Caco-2 (cell line): Measurements from ENCODE around the gene RPL15. TPM values are rescaled to one million over a fixed set of nuclear protein-coding genes. Genes with fewer than 3 reads are reported as not detected.

Experiments
- Bru-seq: library from RNA; stranded (reverse); fragments of 400-500 nt; gene quantifications from one replicate; lab custom pipeline; 2021; lab: Mats Ljungman, UMichigan
- BruChase-seq, 2 experiments: library from RNA; stranded (reverse); fragments of 400-500 nt; gene quantifications; one replicate each; lab custom pipeline; 2021; lab: Mats Ljungman, UMichigan
- BruUV-seq: library from RNA; stranded (reverse); fragments of 400-500 nt; replicated peaks from 2 replicates; lab custom pipeline; 2021; lab: Mats Ljungman, UMichigan
- CTCF ChIA-PET: fragments of 300-600 bp; sonication (Branson Sonifier 250); formaldehyde crosslinking; loops from one replicate; lab custom pipeline; 2022; ENCODE audit warnings: antibody characterized with exemption; lab: Charles Lee
- POLR2A ChIA-PET: fragments of 300-600 bp; sonication (Branson Sonifier 250); formaldehyde crosslinking; loops from one replicate; lab custom pipeline; 2022; ENCODE audit warnings: antibody characterized with exemption; lab: Charles Lee
- DNase-seq, 2 experiments: peaks; one replicate each; pipeline versions ENCODE4 v3.0.0 to v3.0.0-alpha.2; 2020 to 2022
- H3K27me3 ChIP-seq: replicated peaks from 2 replicates; pipeline ENCODE4 v1.6.0; 2011; ENCODE audit warnings: low read length; ENCODE audit not compliant: control insufficient read depth, insufficient read depth
- H3K36me3 ChIP-seq: 2 replicates; pipeline ENCODE4 v1.5.1; 2011; ENCODE audit warnings: low read length; ENCODE audit not compliant: control insufficient read depth, insufficient read depth
- H3K4me1 ChIP-seq: fragments of 250-450 bp; sonication (Bioruptor Pico); 2 replicates; pipeline ENCODE4 v1.5.1; 2020; ENCODE audit warnings: mild to moderate bottlenecking
- H3K4me3 ChIP-seq: 2 replicates; pipeline ENCODE4 v1.5.1; 2011; ENCODE audit warnings: low read depth, mild to moderate bottlenecking, control low read depth, low read length
- H3K9me3 ChIP-seq: fragments of 250-450 bp; sonication (Bioruptor Pico); 2 replicates; pipeline ENCODE4 v1.5.1; 2020; ENCODE audit warnings: mild to moderate bottlenecking, moderate library complexity
- H3K27ac Mint-ChIP-seq: one replicate; pipeline ENCODE4 v1.8.0; 2022; ENCODE audit warnings: mixed read lengths; ENCODE audit not compliant: unreplicated experiment
- H3K27me3 Mint-ChIP-seq: one replicate; pipeline ENCODE4 v1.8.0; 2022; ENCODE audit warnings: mixed read lengths; ENCODE audit not compliant: insufficient read depth, unreplicated experiment
- H3K36me3 Mint-ChIP-seq: one replicate; pipeline ENCODE4 v1.8.0; 2022; ENCODE audit warnings: mild to moderate bottlenecking, mixed read lengths; ENCODE audit not compliant: insufficient read depth, unreplicated experiment
- H3K4me1 Mint-ChIP-seq: one replicate; pipeline ENCODE4 v1.8.0; 2022; ENCODE audit warnings: low read depth, mixed read lengths; ENCODE audit not compliant: unreplicated experiment
- H3K4me3 Mint-ChIP-seq: one replicate; pipeline ENCODE4 v1.8.0; 2022; ENCODE audit warnings: mild to moderate bottlenecking, moderate library complexity, mixed read lengths; ENCODE audit not compliant: unreplicated experiment
- H3K9me3 Mint-ChIP-seq: one replicate; pipeline ENCODE4 v1.8.0; 2022; ENCODE audit warnings: mixed read lengths; ENCODE audit not compliant: unreplicated experiment
- CTCF ChIP-seq, 2 experiments: fragments of 200-600 bp in 1 of 2; IDR thresholded peaks; 1 replicate in 1 of 2; 2 replicates in 1 of 2; pipeline versions ENCODE4 v1.5.1 to v1.8.0; 2011 to 2022; ENCODE audit warnings: antibody characterized with exemption in 1 of 2, control low read depth in 1 of 2, inconsistent platforms in 1 of 2, low read depth in 1 of 2, low read length in 1 of 2, mild to moderate bottlenecking in 1 of 2, moderate library complexity in 1 of 2; ENCODE audit not compliant: insufficient read depth in 1 of 2, severe bottlenecking in 1 of 2, unreplicated experiment in 1 of 2
- intact Hi-C: fragments of 100-400 bp; cut with micrococcal nuclease; formaldehyde crosslinking; loops from one replicate; pipeline ENCODE4 v1.10.0; 2022; ENCODE audit not compliant: unreplicated experiment
- long read RNA-seq: library from polyadenylated mRNA; stranded (forward); transcript quantifications from one replicate; pipeline ENCODE4 v2.0.0, GENCODE V29; 2022
- total RNA-seq: library from RNA; stranded (reverse); gene quantifications from 2 replicates; pipeline ENCODE4 v1.2.3, GENCODE V29; 2022

RPL15 gene
- total RNA-seq (1,611 and 1,698 TPM in 2 replicates), Bru-seq, nascent RNA (percentile 99 among the genes with signal in this experiment), BruChase-seq, experiment 1, labeled RNA remaining after a 2-hour chase (percentile 99 among the genes with signal in this experiment), BruChase-seq, experiment 2, labeled RNA remaining after a 6-hour chase (percentile 100 among the genes with signal in this experiment)
- long read RNA-seq, transcript RPL15-201 (4 exons, 2,730 nt) = major isoform, 954 of 1,243 reads
- long read RNA-seq, transcript RPL15-202 (3 exons, 820 nt) = minor isoform, 25 of 1,243 reads
- long read RNA-seq, transcript RPL15-215 (4 exons, 824 nt) = minor isoform, 39 of 1,243 reads
- long read RNA-seq, transcript RPL15-208 (4 exons, 1,063 nt) = minor isoform, 73 of 1,243 reads
- long read RNA-seq, partial matches to known transcripts = 2 of 1,243 reads
- long read RNA-seq, other reads (novel, unspliced or antisense) = 134 of 1,243 reads

- POLR2A ChIA-PET = interaction anchor here (0.5 to 1.4 kb wide), 16 partner anchors 8 to 187 kb away, joined by 3 to 18 read pairs (median 4); no protein-coding TSS in a partner anchor
- peak; percentile 97 for DNase-seq
- Histone ChIP-seq H3K36me3 (peaks cover 2% of the 10 kb centered on the region), H3K4me3 (peak within 1 kb of the TSS; percentile 92), H3K9me3 (no peaks in the 10 kb centered on the region), H3K27me3 (no peaks in the 10 kb centered on the region), H3K4me1 (peaks cover 29% of the 10 kb centered on the region)
- peaks cover 56% of the 10 kb centered on the region for H3K36me3 Mint-ChIP-seq
- peak within 1 kb of the TSS; percentile 96 for H3K27ac Mint-ChIP-seq
- peak; percentile 4 to 54 for TF ChIP-seq CTCF (IDR thresholded peaks at IDR 0.05; ENCODE audit: insufficient read depth in 1 of 2, low read depth in 1 of 2, low read length in 1 of 2, severe bottlenecking in 1 of 2, unreplicated experiment in 1 of 2)
- H3K4me1 Mint-ChIP-seq = peaks cover 12% of the 10 kb centered on the region
- no TSS peak for BruUV-seq
- peak within 1 kb of the TSS; percentile 70 for H3K4me3 Mint-ChIP-seq
- CTCF ChIA-PET = interaction anchor here (0.5 to 0.8 kb wide), 3 partner anchors 10 to 579 kb away, joined by 3 read pairs; no protein-coding TSS in a partner anchor
- no peaks in the 10 kb centered on the region for H3K9me3 Mint-ChIP-seq
- H3K27me3 Mint-ChIP-seq = no peaks in the 10 kb centered on the region
- intact Hi-C loops = loop anchor here (1.0 to 2.0 kb wide), 2 partner anchors 16 to 28 kb away; partner anchors contain the start of gene NR1D2
Measured at GRCh38 chr3:23916886-23917678, at the start of gene RPL15, which contains the start of gene NKIRAS1. TSS of gene RPL15 (plus strand) at chr3:23917132. CDS start at chr3:23917860, 728 bp downstream. TSS of gene NKIRAS1 (minus strand) at chr3:23916990. CDS start at chr3:23910904, 6,086 bp downstream.

DNA sequence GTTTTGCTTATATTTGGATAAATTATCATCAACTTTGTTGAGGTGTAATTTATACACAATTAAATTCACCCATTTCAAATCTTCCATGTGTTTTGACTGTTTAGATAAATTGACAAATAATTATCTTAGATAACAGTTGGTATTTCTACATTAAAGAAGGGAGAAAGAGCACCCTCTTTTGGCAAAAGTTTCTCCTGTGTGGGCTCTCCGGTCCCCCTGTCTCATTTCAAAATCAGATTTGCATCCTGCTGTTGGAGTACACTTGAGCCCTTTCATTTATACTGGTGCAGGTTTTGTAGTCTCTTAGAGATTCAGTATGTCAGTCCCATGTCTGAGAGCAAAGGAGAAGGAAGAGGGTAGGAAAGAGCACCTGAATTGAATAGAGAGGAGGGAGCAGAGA, 49.5 kb upstream of the RPL15 start:
- ChIA-PET CTCF (no interaction called here), POLR2A (no interaction called here)
- Mint-ChIP-seq H3K4me1 (peaks cover 15% of the 10 kb centered on the region), H3K4me3 (no peak overlapping the region), H3K9me3 (no peaks in the 10 kb centered on the region), H3K36me3 (peaks cover 25% of the 10 kb centered on the region), H3K27ac (no peak overlapping the region), H3K27me3 (no peaks in the 10 kb centered on the region)
- BruUV-seq = no TSS peak
- Histone ChIP-seq H3K36me3 (no peaks in the 10 kb centered on the region), H3K4me1 (peaks cover 11% of the 10 kb centered on the region), H3K9me3 (no peaks in the 10 kb centered on the region), H3K4me3 (no peak overlapping the region), H3K27me3 (no peaks in the 10 kb centered on the region)
- TF ChIP-seq CTCF (IDR thresholded peaks at IDR 0.05; ENCODE audit: insufficient read depth in 1 of 2, low read depth in 1 of 2, low read length in 1 of 2, severe bottlenecking in 1 of 2, unreplicated experiment in 1 of 2) = no peak
- intact Hi-C loops = no loop called here
- DNase-seq = no peak

GRCh38 chr3:23867838-23868237, 49.1 kb upstream of the RPL15 start:
- Histone ChIP-seq H3K36me3 (no peaks in the 10 kb centered on the region), H3K4me3 (no peak overlapping the region), H3K9me3 (no peaks in the 10 kb centered on the region), H3K4me1 (peaks cover 11% of the 10 kb centered on the region), H3K27me3 (no peaks in the 10 kb centered on the region)
- no peak overlapping the region for H3K27ac Mint-ChIP-seq
- no peak for DNase-seq
- no peaks in the 10 kb centered on the region for H3K27me3 Mint-ChIP-seq
- TF ChIP-seq CTCF (IDR thresholded peaks at IDR 0.05; ENCODE audit: insufficient read depth in 1 of 2, low read depth in 1 of 2, low read length in 1 of 2, severe bottlenecking in 1 of 2, unreplicated experiment in 1 of 2) = no peak
- peaks cover 20% of the 10 kb centered on the region for H3K36me3 Mint-ChIP-seq
- no peak overlapping the region for H3K4me3 Mint-ChIP-seq
- ChIA-PET CTCF (no interaction called here), POLR2A (no interaction called here)
- no TSS peak for BruUV-seq
- H3K4me1 Mint-ChIP-seq = peaks cover 15% of the 10 kb centered on the region
- H3K9me3 Mint-ChIP-seq = no peaks in the 10 kb centered on the region
- intact Hi-C loops = no loop called here
